Adrenal gland (tissue), 5 donors: ENCODE data around the gene RNF41.

ENCODE experiments used
- POLR2A ChIP-seq, 2 donors: fragments of 450-650 bp; IDR thresholded peaks; one replicate each; pipeline ENCODE4 v1.6.1; 2017; ENCODE audit warnings: antibody characterized with exemption in 2 of 2, mild to moderate bottlenecking in 2 of 2, moderate library complexity in 1 of 2
- TF ChIP-seq, protein P1 (sequence below), 6 experiments: fragments of 450-650 bp in 4 of 6; fragments of 200-600 bp in 2 of 6; sonication (generic) in 1 of 6; IDR thresholded peaks; 1 replicate in 5 of 6; 2 replicates in 1 of 6; pipeline versions ENCODE4 v1.5.1 to v1.8.0; 2016 to 2021; ENCODE audit warnings: antibody characterized with exemption in 6 of 6, mild to moderate bottlenecking in 2 of 6, moderate library complexity in 1 of 6
- donor health status: DM: no; HTN: no; CAD: no.

DNA sequence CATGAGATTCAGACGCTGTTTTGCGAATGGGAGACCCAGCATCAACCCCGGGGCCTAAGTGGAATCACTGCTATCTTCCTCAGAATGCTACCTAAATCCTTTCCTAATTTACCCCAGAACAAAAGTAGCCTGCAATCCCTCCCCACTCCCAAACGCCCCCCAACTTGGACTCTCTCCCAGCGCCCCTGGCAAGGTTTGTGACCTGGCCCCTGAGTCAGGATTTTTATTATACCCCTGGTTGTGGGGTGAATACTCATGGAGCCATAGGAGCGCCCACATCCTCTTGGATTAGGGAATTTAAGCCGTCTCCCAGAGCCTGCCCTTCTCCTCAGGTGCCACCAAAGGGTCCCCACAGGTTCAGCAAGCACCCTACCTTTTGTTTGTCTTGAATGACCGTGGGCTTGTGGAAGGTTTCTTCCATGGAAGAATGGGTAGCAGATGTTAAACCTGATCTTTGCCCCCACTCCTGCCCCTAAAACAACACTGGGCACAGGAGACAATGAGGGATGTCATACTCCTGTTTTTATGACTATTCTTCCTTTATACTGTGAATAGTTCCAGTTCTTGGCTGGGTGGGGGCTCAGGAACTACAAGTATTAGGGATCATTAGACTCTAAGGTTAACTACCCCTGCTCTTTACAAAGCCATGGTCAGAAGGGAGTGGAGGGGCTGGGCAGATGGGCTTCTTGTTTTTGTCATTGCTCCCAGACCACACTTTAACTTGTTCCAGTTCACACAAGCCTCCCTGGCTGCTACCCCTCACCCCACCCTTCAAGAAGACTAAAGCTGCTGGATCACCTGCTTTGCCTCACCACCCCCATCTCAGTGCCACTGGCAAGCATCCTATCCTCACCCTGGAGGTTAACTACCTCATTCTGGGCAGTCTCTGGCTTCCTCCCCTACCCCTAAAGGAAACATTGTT, 68.7 kb downstream of the RNF41 start:
- TF ChIP-seq, protein P1, sequence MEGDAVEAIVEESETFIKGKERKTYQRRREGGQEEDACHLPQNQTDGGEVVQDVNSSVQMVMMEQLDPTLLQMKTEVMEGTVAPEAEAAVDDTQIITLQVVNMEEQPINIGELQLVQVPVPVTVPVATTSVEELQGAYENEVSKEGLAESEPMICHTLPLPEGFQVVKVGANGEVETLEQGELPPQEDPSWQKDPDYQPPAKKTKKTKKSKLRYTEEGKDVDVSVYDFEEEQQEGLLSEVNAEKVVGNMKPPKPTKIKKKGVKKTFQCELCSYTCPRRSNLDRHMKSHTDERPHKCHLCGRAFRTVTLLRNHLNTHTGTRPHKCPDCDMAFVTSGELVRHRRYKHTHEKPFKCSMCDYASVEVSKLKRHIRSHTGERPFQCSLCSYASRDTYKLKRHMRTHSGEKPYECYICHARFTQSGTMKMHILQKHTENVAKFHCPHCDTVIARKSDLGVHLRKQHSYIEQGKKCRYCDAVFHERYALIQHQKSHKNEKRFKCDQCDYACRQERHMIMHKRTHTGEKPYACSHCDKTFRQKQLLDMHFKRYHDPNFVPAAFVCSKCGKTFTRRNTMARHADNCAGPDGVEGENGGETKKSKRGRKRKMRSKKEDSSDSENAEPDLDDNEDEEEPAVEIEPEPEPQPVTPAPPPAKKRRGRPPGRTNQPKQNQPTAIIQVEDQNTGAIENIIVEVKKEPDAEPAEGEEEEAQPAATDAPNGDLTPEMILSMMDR (IDR thresholded peaks at IDR 0.05), result no peak
- TF ChIP-seq POLR2A (IDR thresholded peaks at IDR 0.05), result no peak
